PC-3 (cell line): ENCODE measurements around the gene KRI1.

ENCODE experiments used
- EZH2phosphoT487 ChIP-seq: fragments of 300-600 bp; sonication (generic); IDR thresholded peaks from 2 replicates; pipeline ENCODE4 v1.6.1; 2018; ENCODE audit warnings: mild to moderate bottlenecking, antibody characterized with exemption, low read length, borderline replicate concordance
- TF ChIP-seq, protein P1 (sequence below): fragments of 300-600 bp; sonication (generic); conservative IDR thresholded peaks from 2 replicates; pipeline ENCODE4 v1.5.1; 2017; ENCODE audit warnings: antibody characterized with exemption, low read depth, mild to moderate bottlenecking, low read length

DNA sequence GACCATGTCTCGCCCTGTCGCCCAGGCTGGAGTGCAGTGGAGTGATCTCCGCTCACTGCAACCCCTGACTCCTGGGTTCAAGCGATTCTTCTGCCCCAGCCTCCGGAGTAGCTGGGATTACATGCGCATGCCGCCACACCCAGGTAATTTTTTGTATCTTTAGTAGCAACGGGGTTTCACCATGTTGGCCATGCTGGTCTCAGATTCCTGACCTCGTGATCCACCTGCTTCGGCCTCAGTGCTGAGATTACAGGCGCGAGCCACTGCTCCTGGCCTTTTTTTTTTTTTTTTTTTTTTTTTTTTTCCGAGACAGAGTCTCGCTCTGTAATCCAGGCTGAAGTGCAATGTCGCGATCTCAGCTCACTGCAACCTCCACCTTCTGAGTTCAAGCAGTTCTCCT, 57.8 kb downstream of the KRI1 start:
- TF ChIP-seq, protein P1, sequence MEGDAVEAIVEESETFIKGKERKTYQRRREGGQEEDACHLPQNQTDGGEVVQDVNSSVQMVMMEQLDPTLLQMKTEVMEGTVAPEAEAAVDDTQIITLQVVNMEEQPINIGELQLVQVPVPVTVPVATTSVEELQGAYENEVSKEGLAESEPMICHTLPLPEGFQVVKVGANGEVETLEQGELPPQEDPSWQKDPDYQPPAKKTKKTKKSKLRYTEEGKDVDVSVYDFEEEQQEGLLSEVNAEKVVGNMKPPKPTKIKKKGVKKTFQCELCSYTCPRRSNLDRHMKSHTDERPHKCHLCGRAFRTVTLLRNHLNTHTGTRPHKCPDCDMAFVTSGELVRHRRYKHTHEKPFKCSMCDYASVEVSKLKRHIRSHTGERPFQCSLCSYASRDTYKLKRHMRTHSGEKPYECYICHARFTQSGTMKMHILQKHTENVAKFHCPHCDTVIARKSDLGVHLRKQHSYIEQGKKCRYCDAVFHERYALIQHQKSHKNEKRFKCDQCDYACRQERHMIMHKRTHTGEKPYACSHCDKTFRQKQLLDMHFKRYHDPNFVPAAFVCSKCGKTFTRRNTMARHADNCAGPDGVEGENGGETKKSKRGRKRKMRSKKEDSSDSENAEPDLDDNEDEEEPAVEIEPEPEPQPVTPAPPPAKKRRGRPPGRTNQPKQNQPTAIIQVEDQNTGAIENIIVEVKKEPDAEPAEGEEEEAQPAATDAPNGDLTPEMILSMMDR, result no peak
- TF ChIP-seq EZH2phosphoT487, result no peak
